HG02642 (cell line): Measurements from ENCODE around the gene FRMD5.

ENCODE experiments used
- ATAC-seq: cut with Tn5 transposase; IDR thresholded peaks from one replicate; pipeline ENCODE4 v1.9.1; 2021; ENCODE audit warnings: mild to moderate bottlenecking; ENCODE audit not compliant: unreplicated experiment, poor library complexity

The FRMD5 gene

DNA sequence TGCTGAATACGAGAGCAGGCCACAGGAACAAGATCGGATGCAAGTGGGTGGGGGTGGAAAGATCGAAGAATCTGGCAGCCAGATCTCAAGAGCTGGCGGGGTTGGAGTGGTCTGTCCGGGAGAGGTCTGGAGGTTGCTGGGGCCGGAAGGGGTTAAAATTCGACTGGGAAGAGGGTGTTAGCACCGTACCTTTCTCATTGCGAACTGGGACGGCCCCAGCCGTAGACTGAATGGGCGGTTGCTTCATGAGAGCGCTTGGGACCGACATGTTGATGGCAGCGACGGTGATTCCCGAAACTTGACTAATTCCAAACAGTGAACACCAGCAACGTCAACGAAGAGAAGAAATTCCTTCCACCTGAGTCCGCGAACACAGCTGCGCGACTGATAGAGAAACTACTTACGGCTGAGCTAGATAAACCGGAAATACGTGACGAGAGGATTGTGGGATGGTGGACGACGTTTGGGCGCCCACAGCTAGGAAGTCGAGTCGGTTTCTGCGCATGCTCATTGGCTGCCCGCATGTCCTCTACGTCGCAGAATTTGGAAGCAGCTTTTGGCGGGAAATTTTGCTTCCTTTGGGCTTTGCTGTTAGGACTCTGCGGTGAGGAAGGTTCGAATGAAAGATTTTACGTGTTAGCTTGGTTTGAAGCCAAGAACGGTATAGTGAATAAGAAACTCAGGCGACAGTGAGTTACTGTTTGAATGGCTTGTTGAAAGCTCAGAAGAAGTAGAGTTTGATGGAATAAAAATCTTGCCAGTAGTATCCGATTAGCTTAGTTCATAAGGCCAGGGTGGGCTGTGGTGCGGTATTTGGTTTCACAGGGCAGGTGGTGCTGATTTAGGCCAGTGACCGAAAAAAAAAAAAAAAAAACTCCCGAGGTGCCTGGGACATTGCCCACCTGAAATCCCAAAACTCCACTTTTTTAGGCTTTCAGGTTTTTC, 370.5 kb downstream of the FRMD5 start, which contains the start of gene MFAP1:
TSS of gene MFAP1 (minus strand) at position 389 of the 945 bp plus-strand sequence. CDS start at position 268, 121 bp downstream.
- ATAC-seq = peak; percentile 76

DNA sequence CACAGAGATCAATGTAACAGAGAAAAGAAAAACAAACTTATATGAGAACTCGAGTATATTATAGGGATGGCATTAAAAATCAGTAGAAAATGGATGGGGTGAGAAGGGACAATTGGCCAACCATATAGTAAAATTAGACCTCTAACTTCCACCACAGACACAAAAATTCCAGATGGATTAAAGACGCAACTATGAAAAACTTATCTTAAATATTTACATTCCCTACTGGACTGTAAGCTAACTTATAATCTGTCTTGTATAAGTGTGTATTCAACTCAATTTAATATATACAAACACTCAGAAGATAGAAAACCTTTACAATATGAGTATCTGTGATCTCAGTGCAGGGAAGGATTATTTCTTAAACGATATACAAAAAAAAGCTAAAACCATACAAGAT, 373.6 kb downstream of the FRMD5 start:
- no peak for ATAC-seq
